WERI-Rb-1 (cell line): ENCODE results near the gene GALNTL6.
"Not testable (repeated sequence)": the region's sequence is repeated elsewhere in the genome, so short reads cannot be mapped to it uniquely, and the experiment has no call there.

Source experiments
- DNase-seq: peaks from one replicate; pipeline ENCODE4 v3.0.0-alpha.2; 2020
- H3K27ac ChIP-seq: fragments of 250-450 bp; sonication (Bioruptor Pico); 2 replicates; pipeline ENCODE4 v1.5.1; 2020; ENCODE audit warnings: mild to moderate bottlenecking, moderate library complexity
- H3K27me3 ChIP-seq: fragments of 250-450 bp; sonication (Bioruptor Pico); 2 replicates; pipeline ENCODE4 v1.5.1; 2021; ENCODE audit warnings: mild to moderate bottlenecking, low read depth, moderate library complexity; ENCODE audit not compliant: insufficient read depth, severe bottlenecking
- H3K36me3 ChIP-seq: fragments of 250-450 bp; sonication (Bioruptor Pico); 2 replicates; pipeline ENCODE4 v1.5.1; 2020; ENCODE audit warnings: mild to moderate bottlenecking, moderate library complexity
- H3K4me3 ChIP-seq: 2 replicates; pipeline ENCODE4 v1.5.1; 2011; ENCODE audit warnings: low read depth, mild to moderate bottlenecking, control low read depth, low read length
- H3K9me3 ChIP-seq: fragments of 250-450 bp; sonication (Bioruptor Pico); 2 replicates; pipeline ENCODE4 v1.5.1; 2021; ENCODE audit warnings: mild to moderate bottlenecking, moderate library complexity; ENCODE audit not compliant: severe bottlenecking
- TF ChIP-seq, protein P1 (sequence below): IDR thresholded peaks from 2 replicates; pipeline ENCODE4 v1.5.1; 2011; ENCODE audit warnings: low read depth, mild to moderate bottlenecking, control low read depth, inconsistent platforms, low read length

The GALNTL6 gene

GRCh38 chr4:172895699-172896098 is 1082.5 kb downstream of the GALNTL6 start:
- no peak for DNase-seq
- H3K36me3 ChIP-seq, result no peaks in the 10 kb centered on the region

GRCh38 chr4:172897046-172897445 is 1083.8 kb downstream of the GALNTL6 start:
- DNase-seq, result no peak
- no peaks in the 10 kb centered on the region for H3K36me3 ChIP-seq
- H3K4me3 ChIP-seq, result no peak overlapping the region
- no peaks in the 10 kb centered on the region for H3K9me3 ChIP-seq
- H3K27ac ChIP-seq, result no peak overlapping the region
- TF ChIP-seq, protein P1, sequence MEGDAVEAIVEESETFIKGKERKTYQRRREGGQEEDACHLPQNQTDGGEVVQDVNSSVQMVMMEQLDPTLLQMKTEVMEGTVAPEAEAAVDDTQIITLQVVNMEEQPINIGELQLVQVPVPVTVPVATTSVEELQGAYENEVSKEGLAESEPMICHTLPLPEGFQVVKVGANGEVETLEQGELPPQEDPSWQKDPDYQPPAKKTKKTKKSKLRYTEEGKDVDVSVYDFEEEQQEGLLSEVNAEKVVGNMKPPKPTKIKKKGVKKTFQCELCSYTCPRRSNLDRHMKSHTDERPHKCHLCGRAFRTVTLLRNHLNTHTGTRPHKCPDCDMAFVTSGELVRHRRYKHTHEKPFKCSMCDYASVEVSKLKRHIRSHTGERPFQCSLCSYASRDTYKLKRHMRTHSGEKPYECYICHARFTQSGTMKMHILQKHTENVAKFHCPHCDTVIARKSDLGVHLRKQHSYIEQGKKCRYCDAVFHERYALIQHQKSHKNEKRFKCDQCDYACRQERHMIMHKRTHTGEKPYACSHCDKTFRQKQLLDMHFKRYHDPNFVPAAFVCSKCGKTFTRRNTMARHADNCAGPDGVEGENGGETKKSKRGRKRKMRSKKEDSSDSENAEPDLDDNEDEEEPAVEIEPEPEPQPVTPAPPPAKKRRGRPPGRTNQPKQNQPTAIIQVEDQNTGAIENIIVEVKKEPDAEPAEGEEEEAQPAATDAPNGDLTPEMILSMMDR, result no peak
- no peaks in the 10 kb centered on the region for H3K27me3 ChIP-seq

More at GRCh38 chr4:172895699-172896098, 1082.5 kb downstream of the GALNTL6 start:
- TF ChIP-seq, protein P1, result no peak
- no peak overlapping the region for H3K4me3 ChIP-seq
- no peak overlapping the region for H3K27ac ChIP-seq
- no peaks in the 10 kb centered on the region for H3K27me3 ChIP-seq
- H3K9me3 ChIP-seq, result no peaks in the 10 kb centered on the region

DNA sequence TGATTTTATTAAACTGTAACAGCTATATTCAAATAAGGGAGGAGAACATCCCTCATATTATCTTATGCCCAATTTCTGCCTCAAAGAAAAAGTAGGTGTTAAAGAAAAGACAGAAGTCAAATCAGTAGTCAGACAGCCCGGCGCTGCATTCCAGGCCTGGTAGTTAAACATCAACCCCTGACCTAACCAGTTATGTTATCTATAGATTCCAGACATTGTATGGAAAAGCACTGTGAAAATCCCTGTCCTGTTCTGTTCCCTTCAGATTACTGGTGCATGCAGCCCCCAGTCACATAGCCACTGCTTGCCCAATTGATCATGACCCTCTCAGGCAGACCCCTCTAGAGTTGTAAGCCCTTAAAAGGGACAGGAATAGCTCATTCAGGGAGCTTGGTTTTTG is 1085.5 kb downstream of the GALNTL6 start:
- no peak overlapping the region for H3K4me3 ChIP-seq
- TF ChIP-seq, protein P1, result no peak
- no peak for DNase-seq
- H3K27ac ChIP-seq, result no peak overlapping the region
- no peaks in the 10 kb centered on the region for H3K27me3 ChIP-seq
- H3K36me3 ChIP-seq, result no peaks in the 10 kb centered on the region
- H3K9me3 ChIP-seq, result no peaks in the 10 kb centered on the region

- Histone ChIP-seq H3K9me3 (no peaks in the 10 kb centered on the region), H3K4me3 (no peak overlapping the region), H3K36me3 (no peaks in the 10 kb centered on the region), H3K27me3 (no peaks in the 10 kb centered on the region), H3K27ac (no peak overlapping the region)
- DNase-seq, result no peak
- TF ChIP-seq, protein P1, result no peak
Measured at GRCh38 chr4:172899861-172900260, 1086.7 kb downstream of the GALNTL6 start.

DNA sequence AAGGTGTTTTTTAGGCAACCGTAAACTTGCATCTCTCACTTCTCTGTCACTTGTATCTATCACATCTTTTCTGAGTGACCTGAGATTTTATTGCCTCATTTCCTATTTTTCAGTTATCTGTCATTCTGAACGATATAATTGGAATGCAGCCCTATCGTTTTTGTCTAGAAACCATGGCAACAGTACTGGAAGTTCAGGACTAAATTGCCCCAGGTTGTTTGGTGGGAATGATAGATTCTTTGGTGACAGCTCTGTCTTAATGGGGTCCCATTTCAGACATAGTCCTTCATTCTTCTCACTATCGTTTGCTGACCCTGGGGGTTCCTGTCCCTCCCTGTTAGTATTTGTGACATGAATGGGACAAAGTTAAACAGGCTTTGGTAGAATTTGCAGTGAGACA is 1087.7 kb downstream of the GALNTL6 start:
- DNase-seq, result no peak
- Histone ChIP-seq H3K36me3 (no peaks in the 10 kb centered on the region), H3K27ac (no peak overlapping the region), H3K9me3 (no peaks in the 10 kb centered on the region), H3K4me3 (no peak overlapping the region), H3K27me3 (no peaks in the 10 kb centered on the region)
- TF ChIP-seq, protein P1, result no peak

GRCh38 chr4:172912468-172912867 is 1099.3 kb downstream of the GALNTL6 start:
- not testable (repeated sequence) for H3K27ac ChIP-seq, H3K27me3 ChIP-seq, H3K9me3 ChIP-seq, DNase-seq, H3K4me3 ChIP-seq, H3K36me3 ChIP-seq

DNA sequence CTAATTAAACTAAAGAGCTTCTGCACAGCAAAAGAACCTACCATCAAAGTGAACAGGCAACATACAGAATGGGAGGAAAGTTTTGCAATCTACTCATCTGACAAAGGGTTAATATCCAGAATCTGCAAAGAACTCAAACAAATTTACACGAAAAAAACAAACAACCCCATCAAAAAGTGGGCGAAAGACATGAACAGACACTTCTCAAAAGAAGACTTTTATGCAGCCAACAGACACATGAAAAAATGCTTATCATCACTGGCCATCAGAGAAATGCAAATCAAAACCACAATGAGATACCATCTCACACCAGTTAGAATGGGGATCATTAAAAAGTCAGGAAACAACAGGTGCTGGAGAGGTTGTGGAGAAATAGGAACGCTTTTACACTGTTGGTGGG is 1104.2 kb downstream of the GALNTL6 start:
- not testable (repeated sequence) for H3K9me3 ChIP-seq, DNase-seq, H3K36me3 ChIP-seq, H3K27ac ChIP-seq, H3K27me3 ChIP-seq, H3K4me3 ChIP-seq
